Immature natural killer cell (primary cell): ENCODE results near the gene SLC17A7. TPM values are rescaled to one million over a fixed set of nuclear protein-coding genes. Genes with fewer than 3 reads are reported as not detected.

Experiments used
- DNase-seq, 3 donors: peaks; one replicate each; pipeline ENCODE4 v3.0.0; 2022; ENCODE audit warnings: mixed read lengths in 1 of 3
- H3K27ac Mint-ChIP-seq, 6 donors: one replicate each; pipeline ENCODE4 v1.8.0; 2020; ENCODE audit warnings: mixed read lengths in 6 of 6, mild to moderate bottlenecking in 5 of 6, inconsistent platforms in 4 of 6, moderate library complexity in 3 of 6
- H3K27me3 Mint-ChIP-seq, 3 donors: one replicate each; pipeline ENCODE4 v1.8.0; 2020 to 2021; ENCODE audit warnings: low read depth in 3 of 3, mild to moderate bottlenecking in 3 of 3, mixed read lengths in 3 of 3, moderate library complexity in 3 of 3, inconsistent platforms in 1 of 3
- H3K36me3 Mint-ChIP-seq, 3 donors: one replicate each; pipeline ENCODE4 v1.8.0; 2020; ENCODE audit warnings: mixed read lengths in 3 of 3, inconsistent platforms in 2 of 3, mild to moderate bottlenecking in 2 of 3
- H3K4me1 Mint-ChIP-seq, 2 donors: one replicate each; pipeline ENCODE4 v1.8.0; 2020; ENCODE audit warnings: inconsistent platforms in 2 of 2, mild to moderate bottlenecking in 2 of 2, mixed read lengths in 2 of 2, moderate library complexity in 1 of 2
- H3K4me3 Mint-ChIP-seq, 5 donors: one replicate each; pipeline ENCODE4 v1.8.0; 2020; ENCODE audit warnings: mild to moderate bottlenecking in 5 of 5, mixed read lengths in 5 of 5, inconsistent platforms in 3 of 5, moderate library complexity in 3 of 5
- H3K9me3 Mint-ChIP-seq, 6 donors: one replicate each; pipeline ENCODE4 v1.8.0; 2020; ENCODE audit warnings: mild to moderate bottlenecking in 6 of 6, mixed read lengths in 6 of 6, inconsistent platforms in 4 of 6, moderate library complexity in 3 of 6
- polyA plus RNA-seq, 3 donors: library from polyadenylated mRNA; unstranded; fragments of 300-500 nt; fragmentation: Illumina TruSeq; gene quantifications; one replicate each; pipeline ENCODE4 v1.2.3, GENCODE V29; 2021

SLC17A7 gene
- polyA plus RNA-seq, 3 donors from 2014 or later: not detected

- H3K4me3 Mint-ChIP-seq: peak overlapping the region in 1 of 5 donors; percentile 57
These were observed 15.3 kb downstream of the SLC17A7 start for GRCh38 chr19:49425922-49426592.

GRCh38 chr19:49425178-49425577 lies 16.1 kb downstream of the SLC17A7 start, which contains the start of gene GFY:
TSS of gene GFY (plus strand) at chr19:49425388. CDS start at chr19:49426431, 1,043 bp downstream.
- Mint-ChIP-seq H3K27me3 (peaks cover 48 to 69% (median 55%) of the 10 kb centered on the region in 3 donors), H3K36me3 (peaks cover 0 to 4% (median 3%) of the 10 kb centered on the region in 3 donors), H3K4me3 (peak within 1 kb of the TSS in 3 of 5 donors; percentile 12 to 74 (median 66)), H3K27ac (peak within 1 kb of the TSS in 1 of 6 donors; percentile 30), H3K9me3 (peaks cover 0 to 2% (median 0%) of the 10 kb centered on the region in 6 donors), H3K4me1 (peaks cover 37 to 54% of the 10 kb centered on the region in 2 donors)
- no peak for DNase-seq

More at GRCh38 chr19:49425922-49426592, 15.3 kb downstream of the SLC17A7 start:
- Mint-ChIP-seq H3K4me1 (peaks cover 37 to 51% of the 10 kb centered on the region in 2 donors), H3K9me3 (peaks cover 0 to 3% (median 0%) of the 10 kb centered on the region in 6 donors), H3K27me3 (peaks cover 49 to 61% (median 54%) of the 10 kb centered on the region in 3 donors), H3K27ac (no peak overlapping the region), H3K36me3 (peaks cover 0 to 4% (median 3%) of the 10 kb centered on the region in 3 donors)
- no peak for DNase-seq

- DNase-seq: peak; percentile 39 to 49 (median 48)
- H3K4me1 Mint-ChIP-seq: peaks cover 37 to 54% of the 10 kb centered on the region in 2 donors
- H3K9me3 Mint-ChIP-seq: peaks cover 0 to 2% (median 0%) of the 10 kb centered on the region in 6 donors
- H3K27ac Mint-ChIP-seq: no peak overlapping the region
- H3K4me3 Mint-ChIP-seq: peak overlapping the region; percentile 49 to 74 (median 66)
- peaks cover 53 to 67% (median 61%) of the 10 kb centered on the region in 3 donors for H3K27me3 Mint-ChIP-seq
- H3K36me3 Mint-ChIP-seq: peaks cover 0 to 4% (median 3%) of the 10 kb centered on the region in 3 donors
These were observed 17.4 kb downstream of the SLC17A7 start for GRCh38 chr19:49423985-49424303.

- Mint-ChIP-seq H3K4me1 (peaks cover 35 to 53% of the 10 kb centered on the region in 2 donors), H3K27ac (no peak within 1 kb of the TSS)
These were observed 18.0 kb downstream of the SLC17A7 start, which contains the start of gene PTH2 for GRCh38 chr19:49423071-49423984. TSS of gene PTH2 (minus strand) at chr19:49423441. CDS start at chr19:49423339, 102 bp downstream.

GRCh38 chr19:49422407-49423070 lies 18.8 kb downstream of the SLC17A7 start:
- peaks cover 0 to 4% (median 3%) of the 10 kb centered on the region in 3 donors for H3K36me3 Mint-ChIP-seq
- H3K4me1 Mint-ChIP-seq: peaks cover 28 to 45% of the 10 kb centered on the region in 2 donors
- peak; percentile 59 to 67 (median 61) for DNase-seq
- peaks cover 0 to 2% (median 0%) of the 10 kb centered on the region in 6 donors for H3K9me3 Mint-ChIP-seq
- no peak overlapping the region for H3K27ac Mint-ChIP-seq
- peak overlapping the region; percentile 66 to 79 (median 76) for H3K4me3 Mint-ChIP-seq
- H3K27me3 Mint-ChIP-seq: peaks cover 44 to 64% (median 59%) of the 10 kb centered on the region in 3 donors

More at GRCh38 chr19:49423071-49423984, 18.0 kb downstream of the SLC17A7 start, which contains the start of gene PTH2:
- Mint-ChIP-seq H3K4me3 (peak within 1 kb of the TSS; percentile 70 to 79 (median 76)), H3K36me3 (peaks cover 0 to 4% (median 3%) of the 10 kb centered on the region in 3 donors), H3K27me3 (peaks cover 49 to 63% (median 62%) of the 10 kb centered on the region in 3 donors), H3K9me3 (peaks cover 0 to 2% (median 0%) of the 10 kb centered on the region in 6 donors)
- no peak for DNase-seq

GRCh38 chr19:49421878-49422202 lies 19.5 kb downstream of the SLC17A7 start:
- H3K27ac Mint-ChIP-seq: no peak overlapping the region
- peaks cover 0 to 4% (median 3%) of the 10 kb centered on the region in 3 donors for H3K36me3 Mint-ChIP-seq
- peaks cover 28 to 42% of the 10 kb centered on the region in 2 donors for H3K4me1 Mint-ChIP-seq
- H3K9me3 Mint-ChIP-seq: peaks cover 0 to 2% (median 0%) of the 10 kb centered on the region in 6 donors
- DNase-seq: no peak
- peaks cover 39 to 59% (median 57%) of the 10 kb centered on the region in 3 donors for H3K27me3 Mint-ChIP-seq
- peak overlapping the region; percentile 36 to 74 (median 63) for H3K4me3 Mint-ChIP-seq

GRCh38 chr19:49421039-49421877 lies 20.1 kb downstream of the SLC17A7 start:
- peaks cover 0 to 2% (median 0%) of the 10 kb centered on the region in 6 donors for H3K9me3 Mint-ChIP-seq
- peak overlapping the region; percentile 32 to 74 (median 63) for H3K4me3 Mint-ChIP-seq
- peaks cover 26 to 36% of the 10 kb centered on the region in 2 donors for H3K4me1 Mint-ChIP-seq
- H3K27me3 Mint-ChIP-seq: peaks cover 33 to 57% (median 55%) of the 10 kb centered on the region in 3 donors
- no peak for DNase-seq
- H3K36me3 Mint-ChIP-seq: peaks cover 0 to 4% (median 3%) of the 10 kb centered on the region in 3 donors
- no peak overlapping the region for H3K27ac Mint-ChIP-seq

- no peak for DNase-seq
- peak overlapping the region in 2 of 5 donors; percentile 34 to 50 for H3K4me3 Mint-ChIP-seq
- peaks cover 0 to 2% (median 0%) of the 10 kb centered on the region in 6 donors for H3K9me3 Mint-ChIP-seq
- peaks cover 26 to 34% of the 10 kb centered on the region in 2 donors for H3K4me1 Mint-ChIP-seq
- peaks cover 0 to 4% (median 3%) of the 10 kb centered on the region in 3 donors for H3K36me3 Mint-ChIP-seq
- H3K27ac Mint-ChIP-seq: no peak overlapping the region
- peaks cover 26 to 51% (median 48%) of the 10 kb centered on the region in 3 donors for H3K27me3 Mint-ChIP-seq
These were observed 21.1 kb downstream of the SLC17A7 start for GRCh38 chr19:49420227-49420626.

- Mint-ChIP-seq H3K27ac (no peak overlapping the region), H3K36me3 (peaks cover 0 to 4% (median 3%) of the 10 kb centered on the region in 3 donors), H3K9me3 (peaks cover 0 to 2% (median 0%) of the 10 kb centered on the region in 6 donors), H3K4me3 (no peak overlapping the region), H3K27me3 (peaks cover 26 to 45% (median 42%) of the 10 kb centered on the region in 3 donors), H3K4me1 (peaks cover 26 to 34% of the 10 kb centered on the region in 2 donors)
- no peak for DNase-seq
These were observed 22.2 kb downstream of the SLC17A7 start for GRCh38 chr19:49419173-49419572.

- peaks cover 20 to 28% of the 10 kb centered on the region in 2 donors for H3K4me1 Mint-ChIP-seq
- H3K27ac Mint-ChIP-seq: no peak overlapping the region
- peaks cover 19 to 39% (median 37%) of the 10 kb centered on the region in 3 donors for H3K27me3 Mint-ChIP-seq
- H3K4me3 Mint-ChIP-seq: no peak overlapping the region
- H3K9me3 Mint-ChIP-seq: peaks cover 0 to 2% (median 0%) of the 10 kb centered on the region in 6 donors
- peaks cover 0 to under 1% (median 0%) of the 10 kb centered on the region in 3 donors for H3K36me3 Mint-ChIP-seq
- DNase-seq: no peak
These were observed 22.8 kb downstream of the SLC17A7 start for GRCh38 chr19:49418511-49418910.

- peaks cover 0 to 2% (median 0%) of the 10 kb centered on the region in 6 donors for H3K9me3 Mint-ChIP-seq
- H3K27ac Mint-ChIP-seq: no peak overlapping the region
- DNase-seq: no peak
- peaks cover 12 to 35% (median 29%) of the 10 kb centered on the region in 3 donors for H3K27me3 Mint-ChIP-seq
- H3K36me3 Mint-ChIP-seq: no peaks in the 10 kb centered on the region
- no peak overlapping the region for H3K4me3 Mint-ChIP-seq
- peaks cover 10 to 13% of the 10 kb centered on the region in 2 donors for H3K4me1 Mint-ChIP-seq
These were observed 24.2 kb downstream of the SLC17A7 start for GRCh38 chr19:49417088-49417487.

- Mint-ChIP-seq H3K4me1 (peaks cover under 1% of the 10 kb centered on the region in 2 donors), H3K27ac (no peak overlapping the region), H3K36me3 (no peaks in the 10 kb centered on the region), H3K9me3 (peaks cover 0 to 2% (median 0%) of the 10 kb centered on the region in 6 donors), H3K4me3 (no peak overlapping the region), H3K27me3 (peaks cover 15 to 27% (median 19%) of the 10 kb centered on the region in 3 donors)
- DNase-seq: no peak
These were observed 25.5 kb downstream of the SLC17A7 start for GRCh38 chr19:49415810-49416200.
